Measurements from ENCODE around the gene NAA80.
"Not testable (repeated sequence)": the region's sequence is repeated elsewhere in the genome, so short reads cannot be mapped to it uniquely, and the experiment has no call there.

NAA80 gene

GRCh38 chr3:50294492-50295403, 4.5 kb downstream of the NAA80 start:
- Histone ChIP-seq H3K4me3 (no peak overlapping the region), H3K9me3 (no peaks in the 10 kb centered on the region), H3K27me3 (ENCODE audit: low read depth) (no peaks in the 10 kb centered on the region), H3K36me3 (replicated peaks) (peaks cover 13% of the 10 kb centered on the region), H3K4me1 (peaks cover 9% of the 10 kb centered on the region)
- in situ Hi-C loops (cut with MboI; ENCODE audit: low sequenced_read_pairs): loop anchor here (5.0 kb wide), 1 partner anchor 33 kb away; the partner anchor contains the start of gene TUSC2
- DNase-seq (ENCODE audit: low spot score in 2 of 2): no peak

- Histone ChIP-seq H3K36me3 (replicated peaks) (peaks cover 19% of the 10 kb centered on the region), H3K4me3 (no peak overlapping the region), H3K9me3 (no peaks in the 10 kb centered on the region), H3K27me3 (ENCODE audit: low read depth) (no peaks in the 10 kb centered on the region), H3K4me1 (peaks cover 9% of the 10 kb centered on the region)
- no peak for DNase-seq (ENCODE audit: low spot score in 2 of 2)
- in situ Hi-C loops (cut with MboI; ENCODE audit: low sequenced_read_pairs): loop anchor here (5.0 kb wide), 1 partner anchor 33 kb away; the partner anchor contains the start of gene TUSC2
Measured at GRCh38 chr3:50294089-50294488, 5.1 kb downstream of the NAA80 start.

- Histone ChIP-seq H3K27me3 (ENCODE audit: low read depth) (no peaks in the 10 kb centered on the region), H3K4me3 (no peak overlapping the region; the same call in 1 of the 2 replicates), H3K36me3 (replicated peaks) (peaks cover 28% of the 10 kb centered on the region), H3K4me1 (peaks cover 8% of the 10 kb centered on the region), H3K9me3 (no peaks in the 10 kb centered on the region)
- DNase-seq (ENCODE audit: low spot score in 2 of 2): no peak
- in situ Hi-C loops (cut with MboI; ENCODE audit: low sequenced_read_pairs): loop anchor here (5.0 kb wide), 1 partner anchor 34 kb away; the partner anchor contains the start of gene TUSC2
Measured at GRCh38 chr3:50293079-50293801, 6.0 kb downstream of the NAA80 start.

- Histone ChIP-seq H3K9me3 (no peaks in the 10 kb centered on the region), H3K4me1 (peaks cover 4% of the 10 kb centered on the region), H3K36me3 (replicated peaks) (peaks cover 36% of the 10 kb centered on the region), H3K4me3 (peak within 1 kb of the TSS; percentile 85), H3K27me3 (ENCODE audit: low read depth) (no peaks in the 10 kb centered on the region)
- DNase-seq (ENCODE audit: low spot score in 2 of 2): peak; percentile 97 to 98
- in situ Hi-C loops (cut with MboI; ENCODE audit: low sequenced_read_pairs): loop anchor here (5.0 kb wide), 1 partner anchor 35 kb away; the partner anchor contains the start of gene TUSC2
Measured at GRCh38 chr3:50292159-50293078, 6.8 kb downstream of the NAA80 start, which contains the start of gene IFRD2. IFRD2 (minus strand) TSS chr3:50292429; CDS start chr3:50292274, 155 bp downstream.

GRCh38 chr3:50290161-50290641, 9.0 kb downstream of the NAA80 start:
- no peaks in the 10 kb centered on the region for H3K27me3 ChIP-seq (ENCODE audit: low read depth)
- peaks cover 52% of the 10 kb centered on the region for H3K36me3 ChIP-seq (replicated peaks)
- H3K4me1 ChIP-seq: peaks cover 4% of the 10 kb centered on the region
- DNase-seq (ENCODE audit: low spot score in 2 of 2): no peak
- H3K9me3 ChIP-seq: no peaks in the 10 kb centered on the region
- in situ Hi-C loops (cut with MboI; ENCODE audit: low sequenced_read_pairs): loop anchor here (5.0 kb wide), 1 partner anchor 37 kb away; the partner anchor contains the start of gene TUSC2
- no peak overlapping the region for H3K4me3 ChIP-seq

GRCh38 chr3:50289130-50289529, 10.1 kb downstream of the NAA80 start:
- H3K4me1 ChIP-seq: peaks cover 4% of the 10 kb centered on the region
- peaks cover 52% of the 10 kb centered on the region for H3K36me3 ChIP-seq (replicated peaks)
- in situ Hi-C loops (cut with MboI; ENCODE audit: low sequenced_read_pairs): no loop called here
- H3K9me3 ChIP-seq: no peaks in the 10 kb centered on the region
- H3K27me3 ChIP-seq (ENCODE audit: low read depth): no peaks in the 10 kb centered on the region
- H3K4me3 ChIP-seq: no peak overlapping the region
- DNase-seq (ENCODE audit: low spot score in 2 of 2): no peak

- Histone ChIP-seq H3K4me3 (no peak overlapping the region), H3K9me3 (no peaks in the 10 kb centered on the region), H3K27me3 (ENCODE audit: low read depth) (no peaks in the 10 kb centered on the region), H3K36me3 (replicated peaks) (peaks cover 52% of the 10 kb centered on the region), H3K4me1 (peaks cover 4% of the 10 kb centered on the region)
- in situ Hi-C loops (cut with MboI; ENCODE audit: low sequenced_read_pairs): no loop called here
- DNase-seq (ENCODE audit: low spot score in 2 of 2): no peak
Measured at GRCh38 chr3:50288387-50289007, 10.7 kb downstream of the NAA80 start.

GRCh38 chr3:50287262-50287661, 11.9 kb downstream of the NAA80 start:
- in situ Hi-C loops (cut with MboI; ENCODE audit: low sequenced_read_pairs): no loop called here
- Histone ChIP-seq H3K36me3 (replicated peaks) (peaks cover 52% of the 10 kb centered on the region), H3K9me3 (no peaks in the 10 kb centered on the region), H3K27me3 (ENCODE audit: low read depth) (no peaks in the 10 kb centered on the region), H3K4me1 (no peaks in the 10 kb centered on the region), H3K4me3 (no peak overlapping the region)
- no peak for DNase-seq (ENCODE audit: low spot score in 2 of 2)

- in situ Hi-C loops (cut with MboI; ENCODE audit: low sequenced_read_pairs): no loop called here
- DNase-seq (ENCODE audit: low spot score in 2 of 2): no peak
- H3K27me3 ChIP-seq (ENCODE audit: low read depth): no peaks in the 10 kb centered on the region
- no peaks in the 10 kb centered on the region for H3K4me1 ChIP-seq
- H3K4me3 ChIP-seq: no peak overlapping the region
- peaks cover 48% of the 10 kb centered on the region for H3K36me3 ChIP-seq (replicated peaks)
- no peaks in the 10 kb centered on the region for H3K9me3 ChIP-seq
Measured at GRCh38 chr3:50286322-50287227, 12.6 kb downstream of the NAA80 start.

- peaks cover 33% of the 10 kb centered on the region for H3K36me3 ChIP-seq (replicated peaks)
- H3K4me3 ChIP-seq; DNase-seq (ENCODE audit: low spot score in 2 of 2); H3K4me1 ChIP-seq; in situ Hi-C loops (cut with MboI; ENCODE audit: low sequenced_read_pairs); H3K9me3 ChIP-seq; H3K27me3 ChIP-seq (ENCODE audit: low read depth): not testable (repeated sequence)
Measured at GRCh38 chr3:50284121-50284520, 15.1 kb downstream of the NAA80 start.

- H3K4me3 ChIP-seq: no peak overlapping the region
- H3K4me1 ChIP-seq: no peaks in the 10 kb centered on the region
- DNase-seq (ENCODE audit: low spot score in 2 of 2): no peak
- H3K36me3 ChIP-seq (replicated peaks): no peaks in the 10 kb centered on the region
- in situ Hi-C loops (cut with MboI; ENCODE audit: low sequenced_read_pairs): no loop called here
- no peaks in the 10 kb centered on the region for H3K9me3 ChIP-seq
- H3K27me3 ChIP-seq (ENCODE audit: low read depth): no peaks in the 10 kb centered on the region
Measured at GRCh38 chr3:50279255-50280016, 19.8 kb downstream of the NAA80 start.
